HCT116 (cell line): ENCODE data around the gene IGSF9. TPM values are rescaled to one million over a fixed set of nuclear protein-coding genes. Genes with fewer than 3 reads are reported as not detected.
A peak's percentile ranks its signal among the peaks of the same experiment; 100 is the strongest.

ENCODE experiments used
- ATAC-seq: fragments of 200-7000 bp; cut with Tn5 transposase; 2 replicates; pipeline ENCODE4 v1.9.1; 2020; ENCODE audit warnings: mild to moderate bottlenecking, moderate library complexity
- BruUV-seq: library from RNA; stranded (reverse); fragments of 400-500 nt; replicated peaks from 2 replicates; lab custom pipeline; 2021; lab: Mats Ljungman, UMichigan
- CTCF ChIA-PET: fragments of 300-600 bp; sonication (Branson Sonifier 250); formaldehyde crosslinking; loops from one replicate; lab custom pipeline; 2021; ENCODE audit warnings: antibody characterized with exemption; lab: Charles Lee
- POLR2A ChIA-PET: fragments of 300-600, 350-600 bp; sonication (Branson Sonifier 250); formaldehyde crosslinking; loops from one replicate; lab custom pipeline; 2021; ENCODE audit warnings: antibody characterized with exemption; lab: Charles Lee
- RAD21 ChIA-PET, 2 experiments: fragments of 300-600 bp; sonication (Branson Sonifier 250); formaldehyde crosslinking; loops; one replicate each; lab custom pipeline; 2023; ENCODE audit warnings: low total read pairs in 2 of 2; ENCODE audit not compliant: uncharacterized antibody in 2 of 2, unreplicated experiment in 2 of 2, low non-redundant PET in 1 of 2; lab: Charles Lee
- DNase-seq: peaks from one replicate; pipeline ENCODE4 v3.0.0-alpha.2; 2010; ENCODE audit warnings: low read depth, low spot score
- H2AFZ ChIP-seq: fragments of 200-600 bp; shearing (Covaris generic), sonication (generic); 2 replicates; pipeline ENCODE4 v1.6.1; 2017; ENCODE audit warnings: low read depth, mixed run types, mixed read lengths, antibody characterized with exemption, low read length; ENCODE audit not compliant: poor library complexity, severe bottlenecking
- H3K27ac ChIP-seq: 2 replicates; pipeline ENCODE4 v1.5.1; 2012; ENCODE audit warnings: low read depth, low read length
- H3K27me3 ChIP-seq: fragments of 200-600 bp; sonication (generic); 2 replicates; pipeline ENCODE4 v1.6.1; 2016; ENCODE audit warnings: mixed run types, low read length, mixed read lengths; ENCODE audit not compliant: insufficient read depth
- H3K36me3 ChIP-seq, 2 experiments: fragments of 200-500 bp in 1 of 2; fragments of 200-600 bp in 1 of 2; sonication (Bioruptor generic) in 1 of 2; sonication (generic) in 1 of 2; 2 replicates each; pipeline versions ENCODE4 v1.5.1 to v1.6.1; 2014 to 2016; ENCODE audit warnings: low read length in 2 of 2, inconsistent platforms in 1 of 2, mixed read lengths in 1 of 2, mixed run types in 1 of 2; ENCODE audit not compliant: insufficient read depth in 2 of 2, control insufficient read depth in 1 of 2
- H3K4me1 ChIP-seq, 2 experiments: fragments of 200-600 bp in 1 of 2; sonication (generic) in 1 of 2; 2 replicates each; pipeline versions ENCODE4 v1.5.1 to v1.6.1; 2012 to 2017; ENCODE audit warnings: low read length in 2 of 2, inconsistent platforms in 1 of 2, mild to moderate bottlenecking in 1 of 2, mixed read lengths in 1 of 2, mixed run types in 1 of 2, moderate library complexity in 1 of 2; ENCODE audit not compliant: insufficient read depth in 2 of 2, control insufficient read depth in 1 of 2
- H3K4me2 ChIP-seq: fragments of 200-600 bp; sonication (generic); 2 replicates; pipeline ENCODE4 v1.6.1; 2017; ENCODE audit warnings: mixed run types, low read length, mixed read lengths
- H3K4me3 ChIP-seq, 2 experiments: fragments of 200-600 bp in 1 of 2; sonication (generic) in 1 of 2; replicated peaks in 1 of 2; 2 replicates each; pipeline ENCODE4 v1.5.1; 2011 to 2016; ENCODE audit warnings: low read length in 2 of 2, control low read depth in 1 of 2, low read depth in 1 of 2, mild to moderate bottlenecking in 1 of 2, mixed read lengths in 1 of 2, mixed run types in 1 of 2
- H3K79me2 ChIP-seq: fragments of 200-600 bp; sonication (generic); 2 replicates; pipeline ENCODE4 v1.6.1; 2017; ENCODE audit warnings: mild to moderate bottlenecking, mixed run types, low read length, moderate library complexity, mixed read lengths; ENCODE audit not compliant: insufficient read depth
- H3K9ac ChIP-seq: fragments of 200-600 bp; sonication (generic); 2 replicates; pipeline ENCODE4 v1.6.1; 2016; ENCODE audit warnings: low read length, mixed read lengths
- H3K9me2 ChIP-seq: fragments of 200-600 bp; sonication (generic), shearing (Covaris generic); 2 replicates; pipeline ENCODE4 v1.6.1; 2017; ENCODE audit warnings: mixed run types, mild to moderate bottlenecking, moderate library complexity; ENCODE audit not compliant: insufficient read depth
- H3K9me3 ChIP-seq, 2 experiments: fragments of 200-500 bp in 1 of 2; fragments of 200-600 bp in 1 of 2; sonication (Bioruptor generic) in 1 of 2; sonication (generic) in 1 of 2; 2 replicates each; pipeline ENCODE4 v1.6.1; 2014 to 2017; ENCODE audit warnings: low read length in 2 of 2, mixed read lengths in 2 of 2, inconsistent platforms in 1 of 2, low read depth in 1 of 2, mild to moderate bottlenecking in 1 of 2, mixed run types in 1 of 2, moderate library complexity in 1 of 2; ENCODE audit not compliant: control insufficient read depth in 1 of 2, insufficient read depth in 1 of 2
- H4K20me1 ChIP-seq: fragments of 200-600 bp; sonication (generic), shearing (Covaris generic); 2 replicates; pipeline ENCODE4 v1.6.1; 2017; ENCODE audit warnings: mixed run types, mild to moderate bottlenecking, moderate library complexity; ENCODE audit not compliant: insufficient read depth
- CTCF ChIP-seq, 3 experiments: fragments of 200-600 bp in 1 of 3; sonication (generic) in 1 of 3; IDR thresholded peaks in 2 of 3; conservative IDR thresholded peaks in 1 of 3; 2 replicates each; pipeline ENCODE4 v1.5.1; 2012 to 2017; ENCODE audit warnings: low read depth in 2 of 3, low read length in 2 of 3, antibody characterized with exemption in 1 of 3, borderline replicate concordance in 1 of 3, control low read depth in 1 of 3, mild to moderate bottlenecking in 1 of 3, mixed read lengths in 1 of 3, mixed run types in 1 of 3, moderate library complexity in 1 of 3; ENCODE audit not compliant: insufficient read depth in 1 of 3
- JUND ChIP-seq: IDR thresholded peaks from 2 replicates; pipeline ENCODE4 v1.6.1; 2012
- MAX ChIP-seq: IDR thresholded peaks from 2 replicates; pipeline ENCODE4 v1.6.1; 2012
- POLR2A ChIP-seq: IDR thresholded peaks from 2 replicates; pipeline ENCODE4 v1.7.0; 2011; ENCODE audit warnings: borderline replicate concordance; ENCODE audit not compliant: insufficient read depth, insufficient read length; ENCODE audit errors: extremely low read depth
- SP1 ChIP-seq: IDR thresholded peaks from 2 replicates; pipeline ENCODE4 v1.6.1; 2012; ENCODE audit warnings: low read depth
- ZBTB33 ChIP-seq: IDR thresholded peaks from 2 replicates; pipeline ENCODE4 v1.6.1; 2011; ENCODE audit warnings: mild to moderate bottlenecking, low read length, moderate library complexity; ENCODE audit not compliant: insufficient replicate concordance; ENCODE audit errors: extremely low read depth
- ZNF274 ChIP-seq: fragments of 200-500 bp; sonication (Bioruptor generic); IDR thresholded peaks from 2 replicates; pipeline ENCODE4 v1.6.1; 2014; ENCODE audit warnings: mild to moderate bottlenecking, low read depth, low read length, inconsistent platforms
- intact Hi-C: fragments of 100-400 bp; cut with micrococcal nuclease; formaldehyde crosslinking; loops from 2 replicates; pipeline ENCODE4 v1.10.0; 2022
- total RNA-seq: library from RNA; stranded (reverse); gene quantifications from one replicate; pipeline ENCODE4 v1.2.1, GENCODE V29; 2021; ENCODE audit not compliant: unreplicated experiment

Gene IGSF9
- total RNA-seq, 1 experiment from 2014 or later = 10.3 TPM

GRCh38 chr1:159959451-159959850, 14.0 kb upstream of the IGSF9 start:
- no peaks in the 10 kb centered on the region for H3K36me3 ChIP-seq
- DNase-seq (no peak), ATAC-seq (peak; percentile 79)
- ChIA-PET CTCF (no interaction called here), RAD21 (no interaction called here), POLR2A (no interaction called here)
- no peaks in the 10 kb centered on the region for H3K9me2 ChIP-seq
- BruUV-seq = no TSS peak
- H2AFZ ChIP-seq = no peak overlapping the region
- intact Hi-C loops = no loop called here
- peak overlapping the region; percentile 47 for H3K4me2 ChIP-seq
- H3K27ac ChIP-seq = no peak overlapping the region
- no peaks in the 10 kb centered on the region for H4K20me1 ChIP-seq
- no peak overlapping the region for H3K9ac ChIP-seq
- no peaks in the 10 kb centered on the region for H3K9me3 ChIP-seq
- H3K4me3 ChIP-seq = no peak overlapping the region
- peaks cover 6 to 24% of the 10 kb centered on the region in 2 experiments; a peak in 3 of 4 replicates for H3K4me1 ChIP-seq
- no peaks in the 10 kb centered on the region for H3K79me2 ChIP-seq
- H3K27me3 ChIP-seq = no peaks in the 10 kb centered on the region; the same call in 1 of the 2 replicates
- TF ChIP-seq SP1 (peak; percentile 28; the same call in 1 of the 2 replicates), CTCF (IDR thresholded peaks at IDR 0.05 in 2 of 3, conservative IDR thresholded peaks at IDR 0.05 in 1 of 3; ENCODE audit: borderline replicate concordance in 1 of 3, insufficient read depth in 1 of 3, low read depth in 2 of 3, low read length in 2 of 3) (no peak), JUND (peak; percentile 27; the same call in 1 of the 2 replicates)

GRCh38 chr1:159958719-159959380, 13.4 kb upstream of the IGSF9 start:
- ChIA-PET RAD21 (no interaction called here), POLR2A (no interaction called here)
- DNase-seq = no peak
- Histone ChIP-seq H3K9ac (no peak overlapping the region), H3K36me3 (no peaks in the 10 kb centered on the region), H3K27me3 (peaks cover under 1% of the 10 kb centered on the region), H3K4me1 (peaks cover 6 to 24% of the 10 kb centered on the region in 2 experiments; a peak in 3 of 4 replicates), H2AFZ (no peak overlapping the region)
- intact Hi-C loops = no loop called here
- no peak for TF ChIP-seq MAX
- TF ChIP-seq ZNF274 = no peak
- TF ChIP-seq ZBTB33 = no peak
- no peak for TF ChIP-seq POLR2A
- TF ChIP-seq, all 23 proteins: peak for 0
- no peaks in the 10 kb centered on the region for H4K20me1 ChIP-seq
- ATAC-seq = peak; percentile 15; the same call in 1 of the 2 replicates
- H3K27ac ChIP-seq = no peak overlapping the region
- no TSS peak for BruUV-seq
- no peaks in the 10 kb centered on the region for H3K9me3 ChIP-seq
- no peaks in the 10 kb centered on the region for H3K9me2 ChIP-seq
- H3K4me3 ChIP-seq = no peak overlapping the region
- no peaks in the 10 kb centered on the region for H3K79me2 ChIP-seq
- peak overlapping the region; percentile 47 for H3K4me2 ChIP-seq
- CTCF ChIA-PET = interaction anchor here (1.2 kb wide), 1 partner anchor 13 kb away, joined by 4 read pairs; no protein-coding TSS in a partner anchor
